HL-60 (cell line): Measurements from ENCODE around the gene SMARCA2.

ENCODE experiments used
- DNase-seq, 2 experiments: peaks; one replicate each; pipeline ENCODE4 v3.0.0-alpha.2; 2010 to 2020; ENCODE audit warnings: low read depth in 1 of 2, low spot score in 1 of 2
- H3K27ac ChIP-seq: fragments of 250-450 bp; sonication (Bioruptor Pico); replicated peaks from 2 replicates; pipeline ENCODE4 v1.5.1; 2020; ENCODE audit warnings: mild to moderate bottlenecking, moderate library complexity
- H3K27me3 ChIP-seq: fragments of 250-450 bp; sonication (Bioruptor Pico); 2 replicates; pipeline ENCODE4 v1.5.1; 2021; ENCODE audit warnings: mild to moderate bottlenecking, moderate library complexity; ENCODE audit not compliant: insufficient read depth, poor library complexity, severe bottlenecking
- H3K4me3 ChIP-seq: replicated peaks from 2 replicates; pipeline ENCODE4 v1.5.1; 2011; ENCODE audit warnings: mild to moderate bottlenecking, control low read depth, low read length; ENCODE audit not compliant: insufficient read depth
- GABPA ChIP-seq: IDR thresholded peaks from 2 replicates; pipeline ENCODE4 v1.6.1; 2012; ENCODE audit warnings: low read depth
- POLR2AphosphoS5 ChIP-seq: IDR thresholded peaks from 2 replicates; pipeline ENCODE4 v1.6.1; 2012; ENCODE audit warnings: low read depth
- REST ChIP-seq: IDR thresholded peaks from 2 replicates; pipeline ENCODE4 v1.6.1; 2012; ENCODE audit warnings: low read depth; ENCODE audit not compliant: insufficient replicate concordance
- SPI1 ChIP-seq: IDR thresholded peaks from 2 replicates; pipeline ENCODE4 v1.6.1; 2012; ENCODE audit warnings: low read depth, mild to moderate bottlenecking, borderline replicate concordance
- TF ChIP-seq, protein P1 (sequence below): IDR thresholded peaks from one replicate; pipeline ENCODE4 v1.5.1; 2011; ENCODE audit warnings: low read length, control low read depth, inconsistent platforms; ENCODE audit not compliant: insufficient read depth

The SMARCA2 gene

GRCh38 chr9:2196757-2197156 lies 181.6 kb downstream of the SMARCA2 start:
- TF ChIP-seq, protein P1, sequence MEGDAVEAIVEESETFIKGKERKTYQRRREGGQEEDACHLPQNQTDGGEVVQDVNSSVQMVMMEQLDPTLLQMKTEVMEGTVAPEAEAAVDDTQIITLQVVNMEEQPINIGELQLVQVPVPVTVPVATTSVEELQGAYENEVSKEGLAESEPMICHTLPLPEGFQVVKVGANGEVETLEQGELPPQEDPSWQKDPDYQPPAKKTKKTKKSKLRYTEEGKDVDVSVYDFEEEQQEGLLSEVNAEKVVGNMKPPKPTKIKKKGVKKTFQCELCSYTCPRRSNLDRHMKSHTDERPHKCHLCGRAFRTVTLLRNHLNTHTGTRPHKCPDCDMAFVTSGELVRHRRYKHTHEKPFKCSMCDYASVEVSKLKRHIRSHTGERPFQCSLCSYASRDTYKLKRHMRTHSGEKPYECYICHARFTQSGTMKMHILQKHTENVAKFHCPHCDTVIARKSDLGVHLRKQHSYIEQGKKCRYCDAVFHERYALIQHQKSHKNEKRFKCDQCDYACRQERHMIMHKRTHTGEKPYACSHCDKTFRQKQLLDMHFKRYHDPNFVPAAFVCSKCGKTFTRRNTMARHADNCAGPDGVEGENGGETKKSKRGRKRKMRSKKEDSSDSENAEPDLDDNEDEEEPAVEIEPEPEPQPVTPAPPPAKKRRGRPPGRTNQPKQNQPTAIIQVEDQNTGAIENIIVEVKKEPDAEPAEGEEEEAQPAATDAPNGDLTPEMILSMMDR, result no peak
- no peak for DNase-seq
- Histone ChIP-seq H3K4me3 (no peak overlapping the region), H3K27me3 (no peaks in the 10 kb centered on the region), H3K27ac (no peak overlapping the region)

GRCh38 chr9:2198956-2199635 lies 183.9 kb downstream of the SMARCA2 start:
- Histone ChIP-seq H3K4me3 (no peak overlapping the region), H3K27me3 (no peaks in the 10 kb centered on the region), H3K27ac (no peak overlapping the region)
- DNase-seq, result no peak
- TF ChIP-seq GABPA (no peak), REST (no peak), POLR2AphosphoS5 (no peak), SPI1 (no peak)
- TF ChIP-seq, protein P1, result no peak

DNA sequence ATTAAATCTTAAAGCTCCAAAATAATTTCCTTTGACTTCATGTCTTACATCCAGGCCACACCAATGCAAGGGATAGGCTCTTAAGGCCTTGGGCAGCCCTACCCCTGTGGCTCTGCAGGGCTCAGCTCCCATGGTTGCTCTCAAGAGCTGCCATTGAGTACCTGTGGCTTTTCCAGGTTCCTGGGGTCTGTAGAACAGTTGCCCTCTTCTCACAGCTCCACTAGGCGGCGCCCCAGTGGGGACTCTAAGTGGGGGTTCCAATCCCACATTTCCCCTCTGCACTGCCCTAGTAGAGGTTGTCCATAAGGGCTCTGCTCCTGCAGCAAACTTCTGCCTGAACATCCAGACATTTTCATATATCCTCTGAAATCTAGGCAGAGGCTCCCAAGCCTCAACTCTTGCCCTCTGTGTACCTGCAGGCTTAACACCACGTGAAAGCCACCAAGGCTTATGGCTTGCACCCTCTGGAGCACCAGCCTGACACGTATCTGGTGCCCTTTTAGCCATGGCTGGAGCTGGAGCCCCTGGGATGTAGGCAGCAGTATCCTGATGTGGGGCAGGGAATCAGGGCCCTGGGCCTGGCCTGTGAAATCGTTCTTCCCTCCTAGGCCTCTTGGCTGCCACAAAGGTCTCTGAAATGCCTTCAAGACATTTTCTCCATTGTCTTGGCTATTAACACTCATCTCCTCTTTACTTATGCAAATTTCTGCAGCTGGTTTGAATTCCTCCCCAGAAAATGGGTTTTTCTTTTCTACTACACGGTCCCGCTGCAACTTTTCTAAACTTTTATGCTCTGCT lies 185.1 kb downstream of the SMARCA2 start:
- TF ChIP-seq SPI1 (no peak), POLR2AphosphoS5 (no peak), GABPA (no peak), REST (no peak)
- TF ChIP-seq, protein P1, result no peak
- no peak overlapping the region for H3K4me3 ChIP-seq
- no peak overlapping the region for H3K27ac ChIP-seq
- DNase-seq, result no peak
- H3K27me3 ChIP-seq, result no peaks in the 10 kb centered on the region
